AG04449 (cell line): ENCODE results near the gene CLASRP.

Source experiments
- CTCF ChIA-PET: fragments of 350-600 bp; formaldehyde crosslinking; extraction: SDS; loops from one replicate; lab custom pipeline; 2021; ENCODE audit warnings: antibody characterized with exemption; lab: Yijun Ruan, JAX
- POLR2A ChIA-PET: fragments of 400-600, 350-600 bp; formaldehyde crosslinking; extraction: SDS; loops from one replicate; lab custom pipeline; 2020; ENCODE audit warnings: antibody characterized with exemption, inconsistent platforms; lab: Yijun Ruan, JAX
- DNase-seq: peaks from one replicate; pipeline ENCODE4 v3.0.0-alpha.2; 2010; ENCODE audit warnings: low read depth, low spot score
- H3K4me3 ChIP-seq: 2 replicates; pipeline ENCODE4 v1.5.1; 2011; ENCODE audit warnings: low read depth, mild to moderate bottlenecking, control low read depth, low read length
- TF ChIP-seq, protein P1 (sequence below): IDR thresholded peaks from one replicate; pipeline ENCODE4 v1.5.1; 2011; ENCODE audit warnings: mild to moderate bottlenecking, moderate library complexity, low read length, control low read depth, inconsistent platforms; ENCODE audit not compliant: insufficient read depth; ENCODE audit errors: missing control alignments

The CLASRP gene

DNA sequence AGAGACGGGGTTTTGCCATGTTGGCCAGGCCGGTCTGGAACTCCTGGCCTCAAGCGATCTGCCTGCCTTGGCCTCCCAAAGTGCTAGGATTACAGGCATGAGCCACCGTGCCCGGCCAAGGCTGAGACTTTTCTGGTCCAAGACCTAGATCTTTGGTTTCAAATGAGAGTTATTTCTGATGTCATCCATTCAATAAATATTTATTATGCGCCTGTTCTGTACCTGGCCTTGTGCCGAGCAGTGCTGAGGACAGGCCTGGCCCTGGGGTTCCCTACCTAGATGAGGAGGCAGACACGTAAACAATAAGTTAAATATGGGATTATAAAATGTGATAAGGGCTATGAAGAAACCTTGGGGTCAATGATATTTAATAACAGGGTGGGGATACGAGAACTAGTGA lies 33.1 kb upstream of the CLASRP start:
- no peak for DNase-seq
- CTCF ChIA-PET, result no interaction called here
- no peak overlapping the region for H3K4me3 ChIP-seq
- TF ChIP-seq, protein P1, sequence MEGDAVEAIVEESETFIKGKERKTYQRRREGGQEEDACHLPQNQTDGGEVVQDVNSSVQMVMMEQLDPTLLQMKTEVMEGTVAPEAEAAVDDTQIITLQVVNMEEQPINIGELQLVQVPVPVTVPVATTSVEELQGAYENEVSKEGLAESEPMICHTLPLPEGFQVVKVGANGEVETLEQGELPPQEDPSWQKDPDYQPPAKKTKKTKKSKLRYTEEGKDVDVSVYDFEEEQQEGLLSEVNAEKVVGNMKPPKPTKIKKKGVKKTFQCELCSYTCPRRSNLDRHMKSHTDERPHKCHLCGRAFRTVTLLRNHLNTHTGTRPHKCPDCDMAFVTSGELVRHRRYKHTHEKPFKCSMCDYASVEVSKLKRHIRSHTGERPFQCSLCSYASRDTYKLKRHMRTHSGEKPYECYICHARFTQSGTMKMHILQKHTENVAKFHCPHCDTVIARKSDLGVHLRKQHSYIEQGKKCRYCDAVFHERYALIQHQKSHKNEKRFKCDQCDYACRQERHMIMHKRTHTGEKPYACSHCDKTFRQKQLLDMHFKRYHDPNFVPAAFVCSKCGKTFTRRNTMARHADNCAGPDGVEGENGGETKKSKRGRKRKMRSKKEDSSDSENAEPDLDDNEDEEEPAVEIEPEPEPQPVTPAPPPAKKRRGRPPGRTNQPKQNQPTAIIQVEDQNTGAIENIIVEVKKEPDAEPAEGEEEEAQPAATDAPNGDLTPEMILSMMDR, result no peak
- POLR2A ChIA-PET, result no interaction called here

DNA sequence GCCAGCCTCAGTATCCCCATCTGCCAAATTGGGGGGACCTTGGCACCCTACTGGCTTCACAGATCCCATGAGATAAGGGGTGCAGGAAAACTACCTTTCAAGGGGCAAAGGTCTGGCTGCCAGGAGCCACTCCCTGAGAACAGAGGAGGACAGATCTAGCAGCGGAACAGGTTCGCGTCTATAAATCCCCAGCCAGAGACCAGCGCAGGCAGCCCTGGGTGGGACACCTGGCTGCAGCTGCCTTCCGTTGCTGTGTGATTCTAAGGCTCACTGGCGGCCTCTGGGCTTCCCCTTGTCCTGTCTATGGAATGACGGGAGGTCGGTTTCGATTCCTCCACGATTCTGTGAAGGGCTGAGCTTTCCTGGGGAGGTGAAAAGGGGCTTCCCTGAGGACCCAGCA lies 30.3 kb upstream of the CLASRP start:
- CTCF ChIA-PET, result no interaction called here
- DNase-seq, result no peak
- TF ChIP-seq, protein P1, result no peak
- H3K4me3 ChIP-seq, result no peak overlapping the region
- POLR2A ChIA-PET, result no interaction called here

DNA sequence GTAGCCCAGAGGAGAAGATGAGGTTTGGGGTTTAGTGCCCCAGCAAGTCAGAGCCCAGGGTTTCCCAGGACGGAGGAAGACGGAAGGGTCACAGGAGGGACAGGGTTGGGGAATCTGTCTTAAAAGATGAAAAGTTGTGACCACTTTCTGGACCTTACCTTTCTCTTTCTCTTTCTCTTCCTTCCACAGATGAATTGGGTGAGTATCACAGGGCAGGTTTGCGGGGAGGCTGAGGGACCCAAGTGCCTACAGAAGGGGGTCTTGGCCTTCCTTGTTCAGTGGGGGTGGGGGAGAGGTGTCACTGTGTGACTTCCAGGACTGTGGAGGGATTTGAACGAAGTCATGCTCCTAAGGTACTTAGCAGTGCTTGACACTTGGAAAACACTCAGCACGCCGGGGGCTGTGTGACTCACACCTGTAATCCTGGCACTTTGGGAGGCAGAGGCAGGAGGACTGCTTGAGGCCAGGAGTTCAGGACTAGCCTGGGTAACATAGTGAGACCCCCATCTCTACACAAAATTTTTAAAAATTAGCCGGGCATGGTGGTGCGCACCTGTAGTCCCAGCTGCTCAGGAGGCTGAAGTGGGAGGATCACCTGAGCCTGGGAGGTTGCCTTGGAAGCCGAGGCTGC lies 29.1 kb upstream of the CLASRP start:
- CTCF ChIA-PET, result interaction anchor here (1.1 kb wide), 1 partner anchor 9 kb away, joined by 4 read pairs; no protein-coding TSS in a partner anchor
- POLR2A ChIA-PET, result no interaction called here
- TF ChIP-seq, protein P1, result no peak
- DNase-seq, result no peak
- no peak overlapping the region for H3K4me3 ChIP-seq

DNA sequence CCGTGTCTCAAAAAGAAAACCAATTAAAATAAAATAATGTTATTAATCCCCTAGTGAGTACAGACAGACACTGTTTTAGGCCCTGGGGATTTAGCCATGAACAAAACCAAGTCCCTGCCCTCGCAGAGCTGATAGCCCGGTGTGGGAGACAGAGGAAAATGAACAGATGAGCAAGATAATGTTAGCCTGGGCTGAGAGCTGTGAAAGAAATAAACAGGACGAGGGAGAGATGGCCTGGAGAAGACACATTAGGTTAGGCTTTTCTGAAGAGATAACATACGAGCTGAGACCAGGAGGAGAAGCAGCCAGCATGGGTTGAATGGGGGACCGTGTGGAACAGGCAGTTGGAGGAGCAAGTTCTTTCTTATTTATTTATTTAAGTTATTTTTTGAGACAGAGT lies 28.5 kb upstream of the CLASRP start:
- ChIA-PET POLR2A (interaction anchor here (0.5 kb wide), 1 partner anchor 29 kb away, joined by 3 read pairs; no protein-coding TSS in a partner anchor), CTCF (interaction anchor here (1.1 kb wide), 1 partner anchor 8 kb away, joined by 4 read pairs; no protein-coding TSS in a partner anchor)
- no peak for DNase-seq
- TF ChIP-seq, protein P1, result no peak
- H3K4me3 ChIP-seq, result no peak overlapping the region

DNA sequence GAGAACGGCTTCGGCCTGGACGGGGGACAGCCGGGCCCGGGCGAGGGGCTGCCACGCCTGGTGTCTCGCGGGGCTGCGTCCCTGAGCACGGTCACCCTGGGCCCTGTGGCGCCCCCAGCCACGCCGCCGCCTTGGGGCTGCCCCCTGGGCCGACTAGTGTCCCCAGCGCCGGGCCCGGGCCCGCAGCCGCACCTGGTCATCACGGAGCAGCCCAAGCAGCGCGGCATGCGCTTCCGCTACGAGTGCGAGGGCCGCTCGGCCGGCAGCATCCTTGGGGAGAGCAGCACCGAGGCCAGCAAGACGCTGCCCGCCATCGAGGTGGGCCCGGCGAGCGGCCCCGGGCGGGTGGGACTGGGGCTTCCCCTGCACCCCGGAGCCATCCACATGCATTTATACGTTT lies 26.9 kb upstream of the CLASRP start:
- no peak for DNase-seq
- no peak overlapping the region for H3K4me3 ChIP-seq
- TF ChIP-seq, protein P1, result no peak
- CTCF ChIA-PET, result no interaction called here
- POLR2A ChIA-PET, result no interaction called here

DNA sequence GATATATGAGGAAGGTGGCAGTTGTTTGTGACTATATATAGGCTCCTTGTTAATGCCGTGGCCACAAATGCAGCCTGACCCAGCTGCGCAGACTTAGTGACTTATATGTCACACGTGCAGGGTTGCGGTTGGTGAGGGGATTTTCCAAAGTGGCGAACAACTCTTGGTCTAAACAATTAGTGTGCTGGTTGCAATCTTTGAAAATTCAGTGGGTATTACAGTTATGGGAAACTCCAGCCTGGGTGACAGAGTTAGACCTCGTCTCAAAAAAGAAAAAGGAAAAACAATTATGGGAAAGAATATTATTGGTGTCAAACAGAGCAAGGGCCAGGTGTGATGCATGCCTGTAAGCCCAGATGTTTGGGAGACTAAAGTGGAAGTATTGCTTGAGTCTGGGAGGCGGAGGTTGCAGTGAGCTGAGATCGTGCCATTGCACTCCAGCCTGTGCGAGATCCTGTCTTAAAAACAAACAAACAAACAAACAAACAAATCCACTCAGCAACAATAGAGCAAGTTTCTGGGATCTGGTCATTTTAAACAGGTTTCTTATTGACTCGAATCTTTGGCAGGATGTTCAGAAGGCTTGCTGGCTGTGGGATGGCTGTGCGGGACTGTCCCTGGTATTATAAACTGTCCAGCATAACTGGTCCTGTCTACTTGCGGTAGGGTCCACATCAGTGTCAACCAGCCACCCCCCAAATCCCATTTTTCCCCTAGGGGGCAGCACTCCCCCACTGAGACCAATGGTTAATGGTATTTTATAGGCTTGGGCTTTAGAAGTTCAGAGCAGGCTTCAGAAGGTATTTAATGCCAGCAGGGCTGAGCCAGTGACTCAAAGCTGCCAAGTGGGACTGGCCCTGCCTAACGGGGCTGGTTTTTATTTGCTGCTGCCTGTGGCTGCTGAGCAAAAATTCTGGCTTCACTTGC lies 22.2 kb upstream of the CLASRP start:
- TF ChIP-seq, protein P1, result peak; percentile 60
- CTCF ChIA-PET, result interaction anchor here (0.6 to 1.5 kb wide), 15 partner anchors 9 to 321 kb away, joined by 3 to 6 read pairs (median 4); partner anchors contain the start of gene CLASRP

More for the DNA sequence above, 22.2 kb upstream of the CLASRP start:
- H3K4me3 ChIP-seq, result no peak overlapping the region
- peak; percentile 16 for DNase-seq
- POLR2A ChIA-PET, result no interaction called here
